ENCODE results near the gene PXMP4.
A peak's percentile ranks its signal among the peaks of the same experiment; 100 is the strongest.

Gene PXMP4

GRCh38 chr20:33696448-33696847 is 23.7 kb downstream of the PXMP4 start:
- peaks cover 3% of the 10 kb centered on the region for H3K27me3 Mint-ChIP-seq (ENCODE audit: low read depth, poor library complexity)
- H3K36me3 Mint-ChIP-seq (ENCODE audit: low read depth) = peaks cover 8% of the 10 kb centered on the region
- peaks cover 17% of the 10 kb centered on the region for H3K4me1 Mint-ChIP-seq
- no peak for DNase-seq
- no peak overlapping the region for H3K4me3 Mint-ChIP-seq
- H3K9me3 Mint-ChIP-seq = peaks cover 29% of the 10 kb centered on the region
- no peak overlapping the region for H3K27ac Mint-ChIP-seq
- TF ChIP-seq CTCF (IDR thresholded peaks at IDR 0.05) = no peak

DNA sequence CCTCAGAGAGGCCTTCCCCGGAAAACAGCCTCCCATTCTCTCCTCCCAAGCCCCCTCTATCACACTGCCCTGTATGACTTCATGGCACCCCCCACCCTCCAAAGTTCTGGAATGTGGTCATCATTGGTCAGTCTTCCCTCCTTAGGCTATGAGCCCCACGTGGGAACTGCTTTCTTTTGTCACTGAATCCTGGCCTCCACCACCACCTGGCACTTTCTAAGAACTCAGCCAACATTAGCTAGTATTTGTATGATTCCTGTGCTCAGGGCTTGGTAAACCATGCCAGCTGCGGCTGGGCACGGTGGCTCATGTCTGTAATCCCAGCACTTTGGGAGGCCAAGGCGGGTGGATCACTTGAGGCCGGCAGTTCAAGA is 25.5 kb downstream of the PXMP4 start:
- peaks cover 3% of the 10 kb centered on the region for H3K27me3 Mint-ChIP-seq (ENCODE audit: low read depth, poor library complexity)
- H3K4me1 Mint-ChIP-seq = peaks cover 20% of the 10 kb centered on the region
- no peak overlapping the region for H3K4me3 Mint-ChIP-seq
- peaks cover 8% of the 10 kb centered on the region for H3K36me3 Mint-ChIP-seq (ENCODE audit: low read depth)
- TF ChIP-seq CTCF (IDR thresholded peaks at IDR 0.05) = no peak
- peak overlapping the region; percentile 6 for H3K27ac Mint-ChIP-seq
- peaks cover 20% of the 10 kb centered on the region for H3K9me3 Mint-ChIP-seq
- no peak for DNase-seq

GRCh38 chr20:33693741-33694638 is 26.1 kb downstream of the PXMP4 start:
- no peak for TF ChIP-seq CTCF (IDR thresholded peaks at IDR 0.05)
- no peak for DNase-seq
- no peak overlapping the region for H3K4me3 Mint-ChIP-seq
- H3K27ac Mint-ChIP-seq = peak overlapping the region; percentile 6
- H3K36me3 Mint-ChIP-seq (ENCODE audit: low read depth) = peaks cover 8% of the 10 kb centered on the region
- H3K9me3 Mint-ChIP-seq = peaks cover 19% of the 10 kb centered on the region
- peaks cover 3% of the 10 kb centered on the region for H3K27me3 Mint-ChIP-seq (ENCODE audit: low read depth, poor library complexity)
- H3K4me1 Mint-ChIP-seq = peaks cover 20% of the 10 kb centered on the region

DNA sequence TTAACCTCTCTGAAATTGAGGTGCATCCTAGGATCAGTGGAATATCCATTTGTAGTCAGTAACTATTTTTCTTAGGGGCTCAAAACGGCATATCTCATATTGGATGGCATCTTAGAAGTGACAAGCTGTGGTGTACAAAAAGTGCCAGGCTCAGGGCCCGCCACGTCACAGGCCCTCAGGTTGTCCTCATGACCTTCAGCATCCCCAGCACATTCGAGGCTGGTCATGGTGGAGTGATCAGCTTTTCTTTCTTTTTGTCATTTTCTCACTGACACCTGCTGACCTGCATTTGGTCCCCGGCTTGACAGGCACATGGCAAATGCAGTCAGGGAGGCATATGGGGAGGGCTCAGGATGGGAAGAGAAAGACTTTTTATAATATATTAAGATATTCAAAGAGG is 26.8 kb downstream of the PXMP4 start:
- H3K27me3 Mint-ChIP-seq (ENCODE audit: low read depth, poor library complexity) = peaks cover 3% of the 10 kb centered on the region
- H3K36me3 Mint-ChIP-seq (ENCODE audit: low read depth) = peaks cover 8% of the 10 kb centered on the region
- H3K4me3 Mint-ChIP-seq = no peak overlapping the region
- peaks cover 14% of the 10 kb centered on the region for H3K9me3 Mint-ChIP-seq
- H3K4me1 Mint-ChIP-seq = peaks cover 20% of the 10 kb centered on the region
- no peak for TF ChIP-seq CTCF (IDR thresholded peaks at IDR 0.05)
- no peak overlapping the region for H3K27ac Mint-ChIP-seq
- DNase-seq = no peak

DNA sequence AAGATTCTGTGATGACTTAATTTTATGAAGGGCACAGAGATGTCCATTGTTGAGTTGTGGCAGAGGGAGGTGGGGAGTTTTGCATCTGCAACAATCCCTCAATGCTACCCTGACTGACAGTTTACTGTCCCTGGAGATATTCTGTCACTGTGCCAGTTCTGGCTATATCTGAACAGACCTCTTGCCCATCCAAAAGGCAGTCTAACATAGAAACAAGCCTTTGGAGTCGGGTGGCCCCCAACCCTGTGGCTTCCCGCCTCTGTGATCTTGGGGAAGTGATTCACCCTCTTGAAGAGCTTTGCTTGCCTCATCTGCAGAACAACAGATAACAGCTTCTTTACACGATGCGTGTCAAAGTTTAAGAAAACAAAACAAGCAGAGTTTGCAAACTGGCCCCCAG is 30.1 kb downstream of the PXMP4 start:
- H3K36me3 Mint-ChIP-seq (ENCODE audit: low read depth) = no peaks in the 10 kb centered on the region
- H3K9me3 Mint-ChIP-seq = no peaks in the 10 kb centered on the region
- no peak overlapping the region for H3K4me3 Mint-ChIP-seq
- no peak for DNase-seq
- no peak overlapping the region for H3K27ac Mint-ChIP-seq
- H3K27me3 Mint-ChIP-seq (ENCODE audit: low read depth, poor library complexity) = peaks cover 2% of the 10 kb centered on the region
- peaks cover 32% of the 10 kb centered on the region for H3K4me1 Mint-ChIP-seq
- TF ChIP-seq CTCF (IDR thresholded peaks at IDR 0.05) = no peak

GRCh38 chr20:33689493-33689892 is 30.6 kb downstream of the PXMP4 start:
- TF ChIP-seq CTCF (IDR thresholded peaks at IDR 0.05) = no peak
- Mint-ChIP-seq H3K36me3 (ENCODE audit: low read depth) (no peaks in the 10 kb centered on the region), H3K4me1 (peaks cover 34% of the 10 kb centered on the region), H3K27me3 (ENCODE audit: low read depth, poor library complexity) (peaks cover 2% of the 10 kb centered on the region), H3K9me3 (no peaks in the 10 kb centered on the region), H3K27ac (no peak overlapping the region), H3K4me3 (no peak overlapping the region)
- no peak for DNase-seq
